Measurements from ENCODE around the gene NPBWR2. TPM values are rescaled to one million over a fixed set of nuclear protein-coding genes. Genes with fewer than 3 reads are reported as not detected.
A peak's percentile ranks its signal among the peaks of the same experiment; 100 is the strongest.

The NPBWR2 gene
- total and polyA plus RNA-seq, 2 experiments from 2014 or later: not detected

DNA sequence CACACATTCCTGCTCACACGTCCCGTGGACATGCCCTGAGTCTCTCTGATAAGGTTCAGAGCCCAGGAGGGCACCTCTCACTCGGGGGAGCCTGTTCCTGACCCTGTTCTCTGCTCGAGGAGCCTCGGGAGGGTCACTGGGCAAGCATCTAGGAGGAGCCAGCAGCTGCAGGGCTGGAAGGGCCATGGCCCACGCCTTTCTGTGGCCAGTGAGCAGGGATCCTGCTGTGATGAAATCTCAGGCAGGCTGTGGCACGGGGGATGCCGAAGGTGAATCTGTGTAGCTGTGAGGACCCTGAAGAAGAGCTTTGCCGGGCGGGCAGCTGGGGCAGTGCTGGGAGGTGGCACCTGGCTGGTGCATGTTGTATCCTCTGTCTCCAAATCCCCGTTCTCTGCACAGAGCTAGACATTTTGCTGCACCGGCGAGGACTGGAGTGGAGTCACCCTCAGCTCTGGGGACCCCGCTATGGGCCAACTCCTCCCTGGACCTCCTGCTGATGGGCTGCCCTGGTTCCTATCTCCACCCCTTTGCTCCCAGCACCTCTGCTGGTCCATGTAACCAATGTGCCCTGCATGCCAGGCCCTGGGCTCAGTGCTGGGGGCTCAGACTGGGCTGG lies 7.1 kb upstream of the NPBWR2 start:
- H2AFZ ChIP-seq: no peak overlapping the region
- Mint-ChIP-seq H3K36me3 (ENCODE audit: low read depth) (no peaks in the 10 kb centered on the region), H3K27me3 (ENCODE audit: insufficient read depth, low read depth, poor library complexity) (peaks cover 7% of the 10 kb centered on the region), H3K9me3 (no peaks in the 10 kb centered on the region), H3K4me3 (no peak overlapping the region), H3K4me1 (no peaks in the 10 kb centered on the region), H3K27ac (no peak overlapping the region)
- TF ChIP-seq CTCF (conservative IDR thresholded peaks at IDR 0.05; ENCODE audit: low read depth in 2 of 2) (no peak), NANOG (IDR thresholded peaks at IDR 0.05; ENCODE audit: borderline replicate concordance) (no peak), ZNF114 (CRISPR knock-in tag; IDR thresholded peaks at IDR 0.05) (no peak), JUNB (IDR thresholded peaks at IDR 0.05; ENCODE audit: unreplicated experiment) (no peak), POLR2AphosphoS5 (IDR thresholded peaks at IDR 0.05; ENCODE audit: low read depth) (no peak), CREB1 (CRISPR knock-in tag; IDR thresholded peaks at IDR 0.05; ENCODE audit: low read depth) (no peak), EZH2phosphoT487 (IDR thresholded peaks at IDR 0.05; ENCODE audit: unreplicated experiment) (no peak), ZNF331 (CRISPR knock-in tag; IDR thresholded peaks at IDR 0.05; ENCODE audit: low read depth) (no peak), STAT1 (IDR thresholded peaks at IDR 0.05; ENCODE audit: unreplicated experiment) (no peak), EZH2 (IDR thresholded peaks at IDR 0.05; ENCODE audit: low read depth, unreplicated experiment) (no peak), ZNF462 (CRISPR knock-in tag; IDR thresholded peaks at IDR 0.05) (no peak)
- TF ChIP-seq, protein P1, sequence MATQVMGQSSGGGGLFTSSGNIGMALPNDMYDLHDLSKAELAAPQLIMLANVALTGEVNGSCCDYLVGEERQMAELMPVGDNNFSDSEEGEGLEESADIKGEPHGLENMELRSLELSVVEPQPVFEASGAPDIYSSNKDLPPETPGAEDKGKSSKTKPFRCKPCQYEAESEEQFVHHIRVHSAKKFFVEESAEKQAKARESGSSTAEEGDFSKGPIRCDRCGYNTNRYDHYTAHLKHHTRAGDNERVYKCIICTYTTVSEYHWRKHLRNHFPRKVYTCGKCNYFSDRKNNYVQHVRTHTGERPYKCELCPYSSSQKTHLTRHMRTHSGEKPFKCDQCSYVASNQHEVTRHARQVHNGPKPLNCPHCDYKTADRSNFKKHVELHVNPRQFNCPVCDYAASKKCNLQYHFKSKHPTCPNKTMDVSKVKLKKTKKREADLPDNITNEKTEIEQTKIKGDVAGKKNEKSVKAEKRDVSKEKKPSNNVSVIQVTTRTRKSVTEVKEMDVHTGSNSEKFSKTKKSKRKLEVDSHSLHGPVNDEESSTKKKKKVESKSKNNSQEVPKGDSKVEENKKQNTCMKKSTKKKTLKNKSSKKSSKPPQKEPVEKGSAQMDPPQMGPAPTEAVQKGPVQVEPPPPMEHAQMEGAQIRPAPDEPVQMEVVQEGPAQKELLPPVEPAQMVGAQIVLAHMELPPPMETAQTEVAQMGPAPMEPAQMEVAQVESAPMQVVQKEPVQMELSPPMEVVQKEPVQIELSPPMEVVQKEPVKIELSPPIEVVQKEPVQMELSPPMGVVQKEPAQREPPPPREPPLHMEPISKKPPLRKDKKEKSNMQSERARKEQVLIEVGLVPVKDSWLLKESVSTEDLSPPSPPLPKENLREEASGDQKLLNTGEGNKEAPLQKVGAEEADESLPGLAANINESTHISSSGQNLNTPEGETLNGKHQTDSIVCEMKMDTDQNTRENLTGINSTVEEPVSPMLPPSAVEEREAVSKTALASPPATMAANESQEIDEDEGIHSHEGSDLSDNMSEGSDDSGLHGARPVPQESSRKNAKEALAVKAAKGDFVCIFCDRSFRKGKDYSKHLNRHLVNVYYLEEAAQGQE (IDR thresholded peaks at IDR 0.05; ENCODE audit: unreplicated experiment): no peak
- TF ChIP-seq, protein P2, sequence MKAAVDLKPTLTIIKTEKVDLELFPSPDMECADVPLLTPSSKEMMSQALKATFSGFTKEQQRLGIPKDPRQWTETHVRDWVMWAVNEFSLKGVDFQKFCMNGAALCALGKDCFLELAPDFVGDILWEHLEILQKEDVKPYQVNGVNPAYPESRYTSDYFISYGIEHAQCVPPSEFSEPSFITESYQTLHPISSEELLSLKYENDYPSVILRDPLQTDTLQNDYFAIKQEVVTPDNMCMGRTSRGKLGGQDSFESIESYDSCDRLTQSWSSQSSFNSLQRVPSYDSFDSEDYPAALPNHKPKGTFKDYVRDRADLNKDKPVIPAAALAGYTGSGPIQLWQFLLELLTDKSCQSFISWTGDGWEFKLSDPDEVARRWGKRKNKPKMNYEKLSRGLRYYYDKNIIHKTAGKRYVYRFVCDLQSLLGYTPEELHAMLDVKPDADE (IDR thresholded peaks at IDR 0.05): no peak
- DNase-seq (ENCODE audit: low spot score): peak; percentile 0
- no peaks in the 10 kb centered on the region for H3F3A ChIP-seq (replicated peaks; ENCODE audit: low read depth)
- H3K79me2 ChIP-seq (replicated peaks; ENCODE audit: insufficient read depth): no peaks in the 10 kb centered on the region
- no peak overlapping the region for H3K27ac ChIP-seq (ENCODE audit: low read depth)
- no peaks in the 10 kb centered on the region for H3K9me2 ChIP-seq (ENCODE audit: insufficient read depth)
- H3K4me2 ChIP-seq: no peak overlapping the region
- ATAC-seq: no peak
- no peak overlapping the region for H3K4me3 ChIP-seq
- H4K20me1 ChIP-seq (replicated peaks; ENCODE audit: insufficient read depth): no peaks in the 10 kb centered on the region
- H3K4me1 ChIP-seq (ENCODE audit: insufficient read depth): no peaks in the 10 kb centered on the region
- H3K36me3 ChIP-seq (ENCODE audit: insufficient read depth): no peaks in the 10 kb centered on the region
- H3K27me3 ChIP-seq (ENCODE audit: insufficient read depth): no peaks in the 10 kb centered on the region

All from GM23338 (cell line).